ENCODE measurements around the gene IGF2. TPM values are rescaled to one million over a fixed set of nuclear protein-coding genes. Genes with fewer than 3 reads are reported as not detected.
A peak's percentile ranks its signal among the peaks of the same experiment; 100 is the strongest.

Gene IGF2
- total and polyA plus RNA-seq, 2 of the 8 experiments (the other 6 are each of a cell fraction or from before 2014, with no cell fraction given): 0.74 to 1.5 TPM

DNA sequence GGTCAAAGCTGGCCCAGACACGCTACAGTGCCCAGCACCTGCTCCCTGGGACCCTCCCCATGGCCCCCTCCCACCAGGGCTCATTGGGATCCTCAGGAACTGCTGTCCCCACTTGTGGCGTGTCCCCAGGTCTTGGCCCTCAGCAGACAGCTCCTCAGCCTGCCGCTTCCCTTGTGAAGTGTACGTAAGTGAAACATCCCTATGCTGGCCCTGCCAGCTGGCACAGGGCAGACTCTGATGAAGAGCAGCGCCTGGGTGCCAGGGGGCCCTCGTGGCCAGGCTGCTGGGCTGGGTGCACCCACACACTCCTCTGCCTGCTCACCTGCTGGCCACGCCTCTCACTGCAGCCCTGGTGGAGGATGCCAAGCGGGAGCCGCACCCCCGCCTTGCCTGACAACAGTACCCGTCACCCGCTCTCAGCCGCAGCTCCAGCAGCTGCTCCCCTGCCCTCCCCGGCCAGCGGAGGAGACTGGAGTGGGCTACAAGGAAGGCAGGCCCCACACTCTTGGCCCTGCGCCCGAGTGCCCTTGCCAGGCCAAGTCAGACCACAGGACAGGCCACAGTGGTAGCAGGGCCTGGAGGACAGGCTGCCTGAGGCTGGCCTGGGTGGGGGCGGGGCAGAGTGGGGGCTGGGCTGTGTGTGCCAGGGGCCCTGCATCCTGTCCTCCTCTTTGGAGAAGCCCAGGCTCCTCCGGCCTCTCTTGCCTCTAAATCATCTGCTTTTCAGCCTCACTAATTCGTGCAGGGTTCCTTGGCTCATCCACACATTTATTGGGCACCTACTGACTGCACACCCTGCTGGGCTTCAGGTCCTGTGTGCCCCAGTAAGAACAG is 39.5 kb downstream of the IGF2 start:
- Histone ChIP-seq H2BK5ac (ENCODE audit: low read depth, low read length) (peak overlapping the region; percentile 60; the same call in 1 of the 2 replicates), H2AFZ (ENCODE audit: low read length) (no peak overlapping the region), H3K79me2 (ENCODE audit: control insufficient read depth in 1 of 2, insufficient read depth in 2 of 2, low read length in 2 of 2) (no peaks in the 10 kb centered on the region), H4K5ac (ENCODE audit: insufficient read length, low read depth, low read length) (no peak overlapping the region), H3K4me1 (replicated peaks in 1 of 4; ENCODE audit: control insufficient read depth in 3 of 4, insufficient read depth in 4 of 4, low read length in 3 of 4) (peaks cover 0 to 35% (median 23%) of the 10 kb centered on the region in 4 experiments; a peak in 6 of 7 replicates), H3K23me2 (ENCODE audit: low read depth, low read length) (peaks cover 5% of the 10 kb centered on the region; the same call in 1 of the 2 replicates), H3K4me2 (ENCODE audit: insufficient read depth in 1 of 2, low read depth in 2 of 2, low read length in 2 of 2) (no peak overlapping the region; a peak in 1 of 4 replicates), H3K27ac (ENCODE audit: low read depth, low read length) (no peak overlapping the region), H4K20me1 (replicated peaks in 1 of 2; ENCODE audit: control insufficient read depth in 1 of 2, insufficient read depth in 2 of 2, low read length in 2 of 2) (peaks cover 0 to 1% of the 10 kb centered on the region in 2 experiments), H3K14ac (ENCODE audit: insufficient read length) (no peak overlapping the region), H3K4me3 (ENCODE audit: extremely low read depth in 1 of 4, insufficient read depth in 2 of 4, low read depth in 3 of 4, low read length in 4 of 4) (no peak overlapping the region), H2BK120ac (replicated peaks; ENCODE audit: low read depth, low read length) (no peak overlapping the region), H2AK5ac (ENCODE audit: low read depth, low read length) (peak overlapping the region; percentile 28; the same call in 1 of the 2 replicates), H3K4ac (replicated peaks; ENCODE audit: insufficient read length, low read depth, low read length) (peak overlapping the region; percentile 19), H3K27me3 (replicated peaks in 1 of 4; ENCODE audit: control insufficient read depth in 3 of 4, extremely low read depth in 1 of 4, insufficient read depth in 3 of 4, low read length in 3 of 4) (no peaks in the 10 kb centered on the region; a peak in 1 of 7 replicates), H4K91ac (replicated peaks; ENCODE audit: insufficient read length, low read length) (peak overlapping the region; percentile 69), H2BK20ac (ENCODE audit: low read length) (peak overlapping the region; percentile 80; the same call in 1 of the 2 replicates), H3K79me1 (ENCODE audit: low read depth, low read length) (no peaks in the 10 kb centered on the region), H3K9me3 (ENCODE audit: insufficient read depth in 2 of 2, low read depth in 1 of 2, low read length in 1 of 2) (no peaks in the 10 kb centered on the region), H4K8ac (ENCODE audit: extremely low read depth, insufficient read depth, low read length) (no peak overlapping the region; the same call in 1 of the 2 replicates), H3K18ac (ENCODE audit: extremely low read depth, low read length) (peak overlapping the region; percentile 60), H2BK12ac (ENCODE audit: low read depth, low read length) (peak overlapping the region; percentile 94; the same call in 1 of the 2 replicates), H2BK15ac (ENCODE audit: low read length) (peak overlapping the region; percentile 95; the same call in 1 of the 2 replicates), H3K9ac (replicated peaks in 1 of 4; ENCODE audit: extremely low read depth in 1 of 4, low read depth in 3 of 4, low read length in 3 of 4) (no peak overlapping the region), H3K23ac (ENCODE audit: insufficient read length) (no peak overlapping the region), H3K56ac (replicated peaks; ENCODE audit: insufficient read length, low read depth, low read length) (no peak overlapping the region), H3K36me3 (ENCODE audit: control insufficient read depth in 2 of 4, insufficient read depth in 4 of 4, low read length in 3 of 4) (no peaks in the 10 kb centered on the region)
- TF ChIP-seq CEBPB (IDR thresholded peaks at IDR 0.05; ENCODE audit: low read depth, low read length): no peak
- TF ChIP-seq, protein P1, sequence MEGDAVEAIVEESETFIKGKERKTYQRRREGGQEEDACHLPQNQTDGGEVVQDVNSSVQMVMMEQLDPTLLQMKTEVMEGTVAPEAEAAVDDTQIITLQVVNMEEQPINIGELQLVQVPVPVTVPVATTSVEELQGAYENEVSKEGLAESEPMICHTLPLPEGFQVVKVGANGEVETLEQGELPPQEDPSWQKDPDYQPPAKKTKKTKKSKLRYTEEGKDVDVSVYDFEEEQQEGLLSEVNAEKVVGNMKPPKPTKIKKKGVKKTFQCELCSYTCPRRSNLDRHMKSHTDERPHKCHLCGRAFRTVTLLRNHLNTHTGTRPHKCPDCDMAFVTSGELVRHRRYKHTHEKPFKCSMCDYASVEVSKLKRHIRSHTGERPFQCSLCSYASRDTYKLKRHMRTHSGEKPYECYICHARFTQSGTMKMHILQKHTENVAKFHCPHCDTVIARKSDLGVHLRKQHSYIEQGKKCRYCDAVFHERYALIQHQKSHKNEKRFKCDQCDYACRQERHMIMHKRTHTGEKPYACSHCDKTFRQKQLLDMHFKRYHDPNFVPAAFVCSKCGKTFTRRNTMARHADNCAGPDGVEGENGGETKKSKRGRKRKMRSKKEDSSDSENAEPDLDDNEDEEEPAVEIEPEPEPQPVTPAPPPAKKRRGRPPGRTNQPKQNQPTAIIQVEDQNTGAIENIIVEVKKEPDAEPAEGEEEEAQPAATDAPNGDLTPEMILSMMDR (IDR thresholded peaks at IDR 0.05; ENCODE audit: control extremely low read depth in 1 of 3, insufficient read depth in 1 of 3, low read depth in 1 of 3, low read length in 3 of 3): peak in 2 of 3 experiments; percentile 3 to 22; a peak in 1 of 4 replicates
- no peak for FAIRE-seq
- no peak for DNase-seq (ENCODE audit: low read depth in 1 of 2, low spot score in 2 of 2)
- CTCF ChIA-PET (ENCODE audit: partially characterized antibody): interaction anchor here (0.6 to 8.3 kb wide), 14 partner anchors 10 to 525 kb away, joined by 3 to 80 read pairs (median 3); no protein-coding TSS in a partner anchor
- POLR2A ChIA-PET (ENCODE audit: partially characterized antibody): no interaction called here
- WGBS, 2 experiments (ENCODE audit: extremely low coverage in 1 of 2, insufficient coverage in 1 of 2, insufficient read length in 1 of 2, insufficient replicate concordance in 2 of 2, low coverage in 1 of 2, low lambda C conversion rate in 2 of 2, missing lambda C conversion rate in 1 of 2): 65% methylated on average over 17 of the region's 20 CpGs; no CpG with 5 or more reads in 1 of the 2 experiments

Data from H1 (cell line).